Uterus (tissue), 2 donors: Measurements from ENCODE around the gene PILRB.

Experiments
- POLR2A ChIP-seq, 2 donors: fragments of 450-650 bp; IDR thresholded peaks; one replicate each; pipeline ENCODE4 v1.6.1; 2016; ENCODE audit warnings: antibody characterized with exemption in 2 of 2, mild to moderate bottlenecking in 1 of 2, moderate library complexity in 1 of 2
- TF ChIP-seq, protein P1 (sequence below), 4 experiments: fragments of 200-600 bp in 2 of 4; fragments of 450-650 bp in 2 of 4; sonication (generic) in 2 of 4; IDR thresholded peaks; one replicate each; pipeline ENCODE4 v1.5.1; 2016 to 2019; ENCODE audit warnings: antibody characterized with exemption in 4 of 4, mild to moderate bottlenecking in 2 of 4, moderate library complexity in 1 of 4

DNA sequence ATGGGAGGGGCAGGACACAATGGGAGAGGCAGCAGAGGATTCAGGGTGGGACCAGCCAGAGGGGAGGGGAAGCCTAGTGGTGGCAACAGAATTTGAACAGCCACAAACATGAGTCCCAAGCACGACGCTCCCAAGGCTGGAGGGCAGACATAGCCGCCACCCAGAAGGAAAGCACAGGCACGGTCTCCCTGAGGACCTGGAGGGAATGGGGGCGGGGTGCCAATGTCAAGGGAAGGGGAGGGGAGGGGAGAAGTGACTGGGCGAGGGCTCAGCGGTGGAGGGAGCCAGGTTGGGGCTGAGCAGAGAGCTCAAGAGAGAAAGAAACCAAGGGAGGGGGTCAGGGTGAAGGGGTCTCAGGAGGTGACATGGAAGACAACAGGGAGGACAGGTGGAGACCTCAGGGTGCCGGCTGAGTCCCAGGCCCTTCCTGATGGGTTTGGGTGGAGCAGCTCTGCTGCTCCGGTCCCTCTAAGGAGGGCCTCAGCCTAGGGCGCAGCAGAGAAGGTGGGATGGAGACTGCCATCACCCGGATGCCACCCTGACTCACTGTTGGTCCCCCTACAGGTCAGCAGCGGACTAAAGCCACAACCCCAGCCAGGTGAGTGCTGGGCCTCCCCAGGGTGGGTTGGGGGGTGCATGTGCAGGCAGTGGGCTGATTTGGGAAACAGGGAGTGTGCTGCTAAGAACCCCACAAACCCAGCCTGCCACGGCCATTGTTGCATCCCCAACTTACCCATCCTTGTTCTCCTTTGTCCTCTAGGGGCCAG, 39.6 kb downstream of the PILRB start:
- TF ChIP-seq, protein P1, sequence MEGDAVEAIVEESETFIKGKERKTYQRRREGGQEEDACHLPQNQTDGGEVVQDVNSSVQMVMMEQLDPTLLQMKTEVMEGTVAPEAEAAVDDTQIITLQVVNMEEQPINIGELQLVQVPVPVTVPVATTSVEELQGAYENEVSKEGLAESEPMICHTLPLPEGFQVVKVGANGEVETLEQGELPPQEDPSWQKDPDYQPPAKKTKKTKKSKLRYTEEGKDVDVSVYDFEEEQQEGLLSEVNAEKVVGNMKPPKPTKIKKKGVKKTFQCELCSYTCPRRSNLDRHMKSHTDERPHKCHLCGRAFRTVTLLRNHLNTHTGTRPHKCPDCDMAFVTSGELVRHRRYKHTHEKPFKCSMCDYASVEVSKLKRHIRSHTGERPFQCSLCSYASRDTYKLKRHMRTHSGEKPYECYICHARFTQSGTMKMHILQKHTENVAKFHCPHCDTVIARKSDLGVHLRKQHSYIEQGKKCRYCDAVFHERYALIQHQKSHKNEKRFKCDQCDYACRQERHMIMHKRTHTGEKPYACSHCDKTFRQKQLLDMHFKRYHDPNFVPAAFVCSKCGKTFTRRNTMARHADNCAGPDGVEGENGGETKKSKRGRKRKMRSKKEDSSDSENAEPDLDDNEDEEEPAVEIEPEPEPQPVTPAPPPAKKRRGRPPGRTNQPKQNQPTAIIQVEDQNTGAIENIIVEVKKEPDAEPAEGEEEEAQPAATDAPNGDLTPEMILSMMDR (IDR thresholded peaks at IDR 0.05), result no peak
- no peak for TF ChIP-seq POLR2A (IDR thresholded peaks at IDR 0.05)
